GM18502 (cell line): Measurements from ENCODE around the gene ITCH.
"Not testable (repeated sequence)": the region's sequence is repeated elsewhere in the genome, so short reads cannot be mapped to it uniquely, and the experiment has no call there.

Experiments used
- ATAC-seq: cut with Tn5 transposase; IDR thresholded peaks from one replicate; pipeline ENCODE4 v1.9.1; 2021; ENCODE audit warnings: mild to moderate bottlenecking; ENCODE audit not compliant: unreplicated experiment, poor library complexity

Gene ITCH

DNA sequence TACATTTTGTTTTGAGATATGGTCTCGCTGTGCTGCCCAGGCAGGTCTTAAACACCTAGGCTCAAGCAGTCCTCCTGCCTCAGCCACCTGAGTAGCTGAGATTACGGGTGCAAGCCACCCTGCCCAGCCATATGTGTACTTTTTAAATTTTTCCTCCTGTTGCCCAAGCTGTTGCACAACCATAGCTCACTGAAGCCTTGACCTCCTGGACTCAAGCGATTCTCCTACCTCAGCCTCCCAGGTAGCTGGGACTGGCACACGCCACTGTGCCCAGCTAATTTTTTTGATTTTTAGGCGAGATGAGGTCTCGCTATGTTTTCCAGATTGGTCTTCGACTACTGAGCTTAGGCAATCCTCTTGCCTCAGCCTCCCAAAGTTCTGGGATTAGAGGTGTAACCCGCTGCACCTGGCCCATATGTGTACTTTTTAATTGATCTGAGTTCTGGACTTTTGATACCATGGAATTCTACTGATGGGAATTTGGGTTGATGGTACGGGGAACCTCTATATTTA, 44.9 kb downstream of the ITCH start:
- no peak for ATAC-seq

GRCh38 chr20:34410336-34410735, 47.3 kb downstream of the ITCH start:
- no peak for ATAC-seq

DNA sequence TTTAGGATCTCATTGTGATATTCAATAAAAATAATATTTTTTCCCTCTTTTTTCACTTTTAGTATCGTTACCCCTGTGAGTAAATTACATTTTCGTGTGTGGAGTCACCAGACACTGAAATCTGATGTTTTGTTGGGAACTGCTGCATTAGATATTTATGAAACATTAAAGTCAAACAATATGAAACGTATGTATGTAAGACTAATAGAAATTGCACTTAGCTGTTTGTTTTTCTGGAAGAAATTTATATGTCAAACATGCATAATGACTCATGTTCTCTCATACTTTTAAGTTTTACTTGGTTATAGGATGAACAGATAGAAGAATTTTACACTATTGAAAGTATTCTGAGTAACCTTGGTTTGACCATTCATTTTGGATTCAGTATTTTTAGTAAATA, 49.4 kb downstream of the ITCH start:
- ATAC-seq = no peak

- not testable (repeated sequence) for ATAC-seq
Measured at GRCh38 chr20:34414525-34414924, 51.5 kb downstream of the ITCH start.

- ATAC-seq = no peak
Measured at GRCh38 chr20:34415079-34415478, 52.0 kb downstream of the ITCH start.

- no peak for ATAC-seq
Measured at GRCh38 chr20:34420146-34420545, 57.1 kb downstream of the ITCH start.

DNA sequence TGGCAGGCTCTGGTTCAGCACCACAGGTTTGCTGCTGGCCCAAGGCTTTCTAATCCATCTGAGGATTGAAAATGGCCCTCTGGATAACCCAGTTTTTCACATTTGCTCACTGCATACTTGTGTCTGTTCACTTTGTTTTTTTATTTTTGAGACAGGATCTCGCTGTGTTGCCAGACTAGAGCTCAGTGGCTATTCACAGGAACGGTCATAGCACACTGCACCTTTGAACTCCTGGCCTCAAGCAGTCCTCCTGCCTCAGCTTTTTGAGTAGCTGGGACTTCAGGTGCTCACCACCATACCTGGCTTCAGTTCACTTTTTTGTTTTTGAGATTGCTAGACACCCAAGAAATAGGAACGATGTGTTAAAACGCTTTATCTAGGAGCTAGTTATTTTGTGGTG, 57.9 kb downstream of the ITCH start:
- ATAC-seq = no peak

DNA sequence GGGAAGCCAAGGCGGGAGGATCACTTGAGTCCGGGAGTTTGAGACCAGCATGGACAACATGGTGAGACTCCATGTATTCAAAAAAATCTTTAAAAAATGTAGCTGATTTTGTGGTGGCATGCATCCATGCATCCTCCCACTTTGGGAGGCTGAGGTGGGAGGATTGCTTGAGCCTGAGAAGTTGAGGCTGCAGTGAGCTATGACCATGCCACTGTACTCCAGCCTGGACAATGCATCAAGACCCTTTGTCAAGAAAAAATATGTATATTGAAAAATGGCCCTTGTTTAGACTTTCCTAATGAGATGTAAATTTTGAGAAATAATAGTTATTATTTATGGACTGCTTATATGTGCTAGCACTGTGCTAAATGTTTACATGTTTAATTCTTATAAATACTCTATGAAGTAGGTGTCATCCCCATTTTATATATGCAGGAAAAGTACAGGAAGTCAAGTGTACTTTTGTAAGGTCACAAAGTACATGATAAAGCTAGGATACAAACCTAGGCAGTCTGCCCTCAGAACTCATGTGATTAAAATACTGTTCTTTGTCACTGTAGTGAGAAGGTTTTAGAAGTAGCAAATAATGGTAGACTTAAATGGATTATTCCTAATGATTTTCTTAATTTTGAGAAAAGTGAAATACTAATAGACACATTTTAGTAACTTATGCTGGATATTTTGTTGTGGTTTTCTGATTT, 58.8 kb downstream of the ITCH start:
- ATAC-seq = no peak

DNA sequence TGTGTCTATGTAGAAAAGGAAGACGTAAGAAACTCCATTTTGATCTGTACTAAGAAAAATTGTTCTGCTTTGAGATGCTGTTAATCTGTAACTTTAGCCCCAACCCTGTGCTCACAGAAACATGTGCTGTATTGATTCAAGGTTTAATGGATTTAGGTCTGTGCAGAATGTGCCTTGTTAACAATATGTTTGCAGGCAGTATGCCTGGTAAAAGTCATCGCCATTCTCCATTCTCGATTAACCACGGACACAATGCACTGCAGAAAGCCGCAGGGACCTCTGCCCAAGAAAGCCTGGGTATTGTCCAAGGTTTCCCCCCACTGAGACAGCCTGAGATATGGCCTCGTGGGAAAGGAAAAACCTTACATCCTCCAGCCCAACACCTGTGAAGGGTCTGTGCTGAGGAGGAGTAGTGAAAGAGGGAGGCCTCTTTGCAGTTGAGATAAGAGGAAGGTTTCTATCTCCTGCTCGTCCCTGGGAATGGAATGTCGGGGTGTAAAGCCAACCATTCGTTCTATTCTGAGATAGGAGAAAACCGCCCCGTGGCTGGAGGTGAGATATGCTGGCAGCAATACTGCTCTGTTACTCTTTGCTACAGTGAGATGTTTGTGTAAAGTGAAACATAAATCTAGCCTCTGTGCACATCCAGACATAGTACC, 62.1 kb downstream of the ITCH start:
- ATAC-seq = not testable (repeated sequence)

GRCh38 chr20:34426026-34426425, 63.0 kb downstream of the ITCH start:
- no peak for ATAC-seq

DNA sequence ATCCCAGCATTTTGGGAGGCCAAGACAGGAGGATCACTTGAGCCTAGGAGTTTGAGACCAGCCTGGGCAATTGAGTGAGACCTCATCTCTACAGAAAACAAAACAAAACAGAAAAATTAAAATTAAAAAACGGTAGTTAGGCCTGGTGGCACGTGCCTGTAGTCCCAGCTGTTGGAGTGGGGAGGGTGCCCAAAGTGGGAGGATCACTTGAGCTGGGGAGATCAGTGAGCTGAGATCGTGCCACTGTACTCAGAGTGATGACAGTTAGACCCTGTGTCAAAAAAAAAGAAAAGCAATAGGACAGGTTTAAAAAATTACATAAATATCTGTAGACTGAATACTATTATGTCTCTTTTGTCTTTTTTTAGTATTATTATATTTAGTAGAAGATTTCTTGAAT, 64.3 kb downstream of the ITCH start:
- no peak for ATAC-seq

DNA sequence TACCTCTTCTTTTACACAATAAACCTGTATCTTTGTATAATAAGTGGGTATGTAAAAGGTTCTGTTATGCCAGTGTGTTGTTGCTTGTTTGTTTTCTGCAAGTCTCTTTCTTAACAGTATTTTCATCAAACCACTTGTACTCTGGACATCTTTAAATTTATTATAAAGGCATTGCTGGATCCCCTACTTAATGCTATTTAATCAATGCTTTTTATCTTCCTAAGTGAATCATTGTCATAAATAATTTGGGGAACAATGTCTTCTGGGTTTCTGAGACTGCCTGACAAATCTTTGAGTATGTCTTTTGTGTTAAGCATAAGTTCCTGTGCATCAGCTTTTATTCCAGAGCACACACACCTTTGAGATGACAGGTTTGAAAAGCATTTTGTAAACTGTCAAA, 64.7 kb downstream of the ITCH start:
- no peak for ATAC-seq

DNA sequence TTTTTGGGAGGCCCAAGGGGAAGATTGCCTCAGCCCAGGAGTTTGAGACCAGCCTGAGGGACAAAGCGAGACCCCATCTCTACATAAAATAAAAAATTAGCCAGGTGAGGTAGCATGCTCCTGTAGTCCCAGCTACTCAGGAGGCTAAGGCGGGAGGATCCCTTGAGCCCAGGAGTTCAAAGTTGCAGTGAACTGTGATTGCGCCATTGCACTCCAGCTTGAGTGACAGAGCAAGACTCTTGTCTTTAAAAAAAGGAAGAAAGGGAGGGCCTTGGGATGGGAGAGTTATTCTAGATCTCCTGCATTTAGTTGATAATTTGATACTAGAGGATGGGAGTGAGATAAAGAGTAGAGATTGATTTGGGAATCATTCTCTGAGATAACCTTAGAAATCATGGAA, 68.1 kb downstream of the ITCH start:
- no peak for ATAC-seq

DNA sequence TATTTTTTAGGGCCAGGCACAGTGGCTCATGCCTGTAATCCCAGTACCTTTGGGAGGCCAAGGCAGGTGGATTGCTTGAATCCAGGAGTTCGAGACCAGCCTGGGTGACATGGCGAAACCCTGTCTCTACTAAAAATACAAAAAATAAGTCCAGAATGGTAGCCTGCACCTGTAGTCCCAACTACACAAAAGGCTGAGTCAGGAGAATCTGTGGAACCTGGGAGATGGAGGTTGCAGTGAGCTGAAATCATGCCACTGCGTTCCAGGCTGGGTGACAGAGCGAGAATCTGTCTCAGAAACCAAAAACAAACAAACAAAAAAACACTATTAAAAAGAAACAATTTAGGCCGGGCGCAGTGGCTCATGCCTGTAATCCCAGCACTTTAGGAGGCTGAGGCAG, 69.6 kb downstream of the ITCH start:
- ATAC-seq = not testable (repeated sequence)

DNA sequence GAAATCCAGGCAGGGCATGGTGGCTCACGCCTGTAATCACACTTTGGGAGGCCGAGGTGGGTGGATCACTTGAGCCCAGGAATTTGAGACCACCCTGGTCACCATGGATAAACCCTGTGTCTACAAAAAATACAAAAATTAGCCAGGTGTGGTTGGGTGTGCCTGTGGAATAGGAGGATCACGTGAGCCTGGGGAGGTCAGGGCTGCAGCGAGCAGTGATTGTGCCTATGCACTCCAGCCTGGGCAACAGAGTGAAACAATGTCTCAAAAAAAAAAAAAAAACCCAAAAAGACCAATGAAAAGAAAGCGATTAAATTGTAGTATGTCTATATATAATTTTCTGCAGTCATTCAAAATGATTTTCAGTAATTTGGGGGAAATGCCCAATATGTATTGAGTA, 70.3 kb downstream of the ITCH start:
- ATAC-seq = no peak

- ATAC-seq = no peak
Measured at GRCh38 chr20:34435589-34435988, 72.5 kb downstream of the ITCH start.

DNA sequence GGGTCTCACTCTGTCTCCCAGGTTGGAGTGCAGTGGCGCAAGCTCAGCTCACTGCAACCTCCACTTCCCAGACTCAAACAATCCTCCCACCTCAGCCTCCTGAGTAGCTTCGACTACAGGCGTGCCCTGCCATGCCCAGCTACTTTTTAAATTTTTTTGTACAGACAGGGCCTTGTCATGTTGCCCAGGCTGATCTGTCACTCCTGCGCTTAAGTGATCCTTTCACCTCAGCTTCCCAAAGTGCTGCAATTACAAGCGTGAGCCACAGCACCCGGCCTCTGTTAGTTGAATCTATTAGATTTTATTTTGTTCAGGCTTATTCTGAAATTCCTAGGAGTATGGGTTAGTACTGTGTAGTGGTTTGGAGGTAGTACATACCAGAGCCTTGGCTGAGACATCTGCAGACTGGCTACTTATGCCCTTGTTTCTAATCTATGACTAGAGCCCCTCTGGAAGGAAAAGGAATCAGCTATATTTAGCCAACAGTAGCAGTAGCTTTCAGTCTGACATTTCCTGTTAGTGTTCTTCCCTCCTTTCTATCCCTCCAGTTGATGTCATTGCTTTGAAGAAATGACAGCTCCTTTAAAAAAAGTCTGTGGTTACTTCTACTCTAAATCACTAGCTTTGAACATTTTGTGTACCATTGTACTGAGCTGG, 74.4 kb downstream of the ITCH start:
- ATAC-seq = no peak

DNA sequence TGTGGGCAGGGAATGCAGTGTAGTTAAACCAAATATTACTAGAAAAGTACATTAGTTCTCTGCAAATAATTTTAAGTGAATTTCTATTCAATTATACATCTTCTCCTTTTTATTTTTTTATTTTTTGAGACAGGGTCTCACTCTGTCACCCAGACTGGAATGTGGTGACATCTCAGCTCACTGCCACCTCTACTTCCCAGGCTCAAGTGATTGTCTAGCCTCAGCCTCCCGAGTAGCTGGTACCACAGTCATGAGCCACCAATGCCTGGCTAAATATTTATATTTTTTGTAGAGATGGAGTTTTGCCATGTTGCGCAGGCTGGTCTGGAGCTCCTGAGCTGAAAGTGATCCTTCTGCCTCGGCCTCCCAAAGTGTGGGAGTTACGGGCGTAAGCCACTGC, 76.1 kb downstream of the ITCH start:
- no peak for ATAC-seq

GRCh38 chr20:34441423-34441822, 78.3 kb downstream of the ITCH start:
- ATAC-seq = not testable (repeated sequence)

DNA sequence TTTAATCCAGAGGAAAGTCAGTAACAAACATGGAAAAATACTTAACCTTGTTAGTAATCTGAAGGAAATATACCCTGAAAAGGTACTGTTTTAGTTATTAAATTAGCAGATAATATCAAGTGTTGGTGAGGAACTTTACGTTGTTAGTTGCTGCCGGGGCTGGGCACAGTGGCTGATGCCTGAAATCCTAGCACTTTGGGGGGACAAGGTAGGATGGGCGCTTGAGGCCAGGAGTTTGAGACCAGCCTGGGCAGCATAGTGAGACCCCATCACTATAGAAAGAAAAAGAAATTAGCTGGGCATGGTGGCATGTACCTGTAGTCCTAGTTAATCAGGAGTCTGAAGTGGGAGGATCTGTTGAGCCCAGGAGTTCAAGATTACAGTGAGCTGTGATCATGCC, 80.5 kb downstream of the ITCH start:
- ATAC-seq = no peak
